SW480 (cell line): Measurements from ENCODE around the gene ADAMTS13.

Experiments
- DNase-seq: peaks from one replicate; pipeline ENCODE4 v3.0.0-alpha.2; 2016; ENCODE audit warnings: low spot score

The ADAMTS13 gene

GRCh38 chr9:133454943-133455673 lies 32.9 kb downstream of the ADAMTS13 start:
- DNase-seq, result no peak

GRCh38 chr9:133455936-133456335 lies 33.8 kb downstream of the ADAMTS13 start:
- DNase-seq, result no peak

- DNase-seq, result no peak
Observed at GRCh38 chr9:133456409-133456808, 34.2 kb downstream of the ADAMTS13 start.

GRCh38 chr9:133457233-133457632 lies 35.1 kb downstream of the ADAMTS13 start:
- no peak for DNase-seq

- no peak for DNase-seq
Observed at GRCh38 chr9:133457748-133458147, 35.6 kb downstream of the ADAMTS13 start.

- no peak for DNase-seq
Observed at GRCh38 chr9:133458643-133459312, 36.6 kb downstream of the ADAMTS13 start.

GRCh38 chr9:133459476-133460404 lies 37.6 kb downstream of the ADAMTS13 start, which contains the start of gene CACFD1:
CACFD1 (plus strand) TSS chr9:133459978; CDS start chr9:133460067, 89 bp downstream.
- DNase-seq, result peak; percentile 95

GRCh38 chr9:133460405-133461175 lies 38.4 kb downstream of the ADAMTS13 start:
- DNase-seq, result peak; percentile 63

GRCh38 chr9:133461975-133462374 lies 39.8 kb downstream of the ADAMTS13 start:
- DNase-seq, result no peak

- peak; percentile 22 for DNase-seq
Observed at GRCh38 chr9:133463234-133463863, 41.2 kb downstream of the ADAMTS13 start.

- DNase-seq, result no peak
Observed at GRCh38 chr9:133463864-133464615, 41.9 kb downstream of the ADAMTS13 start.

GRCh38 chr9:133464638-133465037 lies 42.5 kb downstream of the ADAMTS13 start:
- DNase-seq, result no peak

- DNase-seq, result no peak
Observed at GRCh38 chr9:133465984-133466383, 43.8 kb downstream of the ADAMTS13 start.

- DNase-seq, result no peak
Observed at GRCh38 chr9:133467101-133467500, 44.9 kb downstream of the ADAMTS13 start.

- no peak for DNase-seq
Observed at GRCh38 chr9:133468374-133468773, 46.2 kb downstream of the ADAMTS13 start.

- no peak for DNase-seq
Observed at GRCh38 chr9:133468777-133469421, 46.7 kb downstream of the ADAMTS13 start.

GRCh38 chr9:133470427-133470924 lies 48.3 kb downstream of the ADAMTS13 start:
- no peak for DNase-seq

GRCh38 chr9:133470988-133471387 lies 48.8 kb downstream of the ADAMTS13 start:
- DNase-seq, result no peak

- no peak for DNase-seq
Observed at GRCh38 chr9:133471551-133472276, 49.5 kb downstream of the ADAMTS13 start.
